Gastroesophageal sphincter (tissue), 4 donors: ENCODE measurements around the gene KHSRP. TPM values are rescaled to one million over a fixed set of nuclear protein-coding genes. Genes with fewer than 3 reads are reported as not detected.
"Not testable (repeated sequence)": the region's sequence is repeated elsewhere in the genome, so short reads cannot be mapped to it uniquely, and the experiment has no call there.

Experiments
- ATAC-seq: fragments of 150-250 bp; one replicate; pipeline ENCODE4 v1.9.1; 2016; ENCODE audit warnings: mild to moderate bottlenecking, moderate library complexity
- H3K27ac ChIP-seq, 4 donors: fragments of 200-600 bp; sonication (generic) in 3 of 4; 1 replicate in 3 of 4; 2 replicates in 1 of 4; pipeline ENCODE4 v1.5.1; 2016 to 2019
- H3K27me3 ChIP-seq: fragments of 200-600 bp; sonication (generic); one replicate; pipeline ENCODE4 v1.5.1; 2019
- H3K36me3 ChIP-seq, 2 donors: fragments of 200-600 bp; sonication (generic); one replicate each; pipeline ENCODE4 v1.5.1; 2019; ENCODE audit warnings: control low read depth in 1 of 2
- H3K4me1 ChIP-seq, 3 donors: fragments of 200-600 bp; sonication (generic); 1 replicate in 2 of 3; 2 replicates in 1 of 3; pipeline ENCODE4 v1.5.1; 2016 to 2019; ENCODE audit warnings: control low read depth in 2 of 3
- H3K4me3 ChIP-seq, 2 donors: fragments of 200-600 bp; sonication (generic); one replicate each; pipeline ENCODE4 v1.5.1; 2019; ENCODE audit warnings: mild to moderate bottlenecking in 1 of 2, moderate library complexity in 1 of 2
- H3K9me3 ChIP-seq, 3 donors: fragments of 200-600 bp; sonication (generic); one replicate each; pipeline ENCODE4 v1.5.1; 2017 to 2019; ENCODE audit warnings: control low read depth in 2 of 3
- CTCF ChIP-seq, 4 experiments: fragments of 200-600 bp in 2 of 4; fragments of 450-650 bp in 2 of 4; sonication (generic) in 1 of 4; IDR thresholded peaks; one replicate each; pipeline ENCODE4 v1.5.1; 2017 to 2019; ENCODE audit warnings: antibody characterized with exemption in 4 of 4, mild to moderate bottlenecking in 2 of 4, moderate library complexity in 2 of 4
- EP300 ChIP-seq: sonication (generic); formaldehyde crosslinking; IDR thresholded peaks from one replicate; pipeline ENCODE4 v1.6.1; 2017; ENCODE audit warnings: antibody characterized with exemption, mild to moderate bottlenecking
- POLR2A ChIP-seq, 2 donors: fragments of 450-650 bp; IDR thresholded peaks; one replicate each; pipeline ENCODE4 v1.6.1; 2017; ENCODE audit warnings: antibody characterized with exemption in 2 of 2, mild to moderate bottlenecking in 2 of 2, moderate library complexity in 1 of 2
- POLR2AphosphoS5 ChIP-seq: sonication (generic); formaldehyde crosslinking; IDR thresholded peaks from one replicate; pipeline ENCODE4 v1.6.1; 2017; ENCODE audit warnings: antibody characterized with exemption
- WGBS, 2 donors: methylation state at CpG; one replicate each; pipeline ENCODE4 v1.1.5; 2018; ENCODE audit warnings: low coverage in 1 of 2; 5-methylcytosine and 5-hydroxymethylcytosine counted together
- total RNA-seq, 4 donors: library from RNA; depleted of rRNA; stranded (reverse); fragments of >200 nt; gene quantifications; one replicate each; pipeline ENCODE4 v1.1.0, GENCODE V29; 2016

KHSRP gene
- total RNA-seq, 4 donors from 2014 or later: 102 to 218 (median 126) TPM

DNA sequence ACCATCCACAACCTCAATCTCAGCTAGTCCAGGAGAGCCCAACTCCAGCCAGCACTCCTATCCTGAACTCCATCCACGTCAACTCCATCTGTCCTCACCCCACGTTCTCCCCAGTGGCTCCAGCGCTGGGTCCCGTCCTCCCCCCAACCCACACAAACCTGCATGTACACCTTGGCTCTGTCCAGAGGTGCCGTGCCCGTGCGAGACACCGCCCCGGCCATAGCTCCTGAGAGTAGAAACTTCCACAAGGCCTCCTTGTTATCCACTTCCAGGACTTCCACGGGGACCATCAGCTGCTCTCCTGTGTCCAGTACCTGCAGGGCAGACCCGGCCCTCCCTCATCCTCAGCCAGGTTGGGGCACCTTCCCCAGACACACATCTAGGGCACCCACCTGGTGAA lies 7.3 kb upstream of the KHSRP start:
- no peak for ATAC-seq
- Histone ChIP-seq H3K4me1 (no peaks in the 10 kb centered on the region), H3K36me3 (peaks cover 0 to 21% of the 10 kb centered on the region in 2 donors), H3K27ac (no peak overlapping the region), H3K4me3 (no peak overlapping the region), H3K27me3 (no peaks in the 10 kb centered on the region), H3K9me3 (no peaks in the 10 kb centered on the region)
- TF ChIP-seq POLR2AphosphoS5 (no peak), EP300 (no peak), CTCF (IDR thresholded peaks at IDR 0.05) (no peak), POLR2A (IDR thresholded peaks at IDR 0.05) (no peak)
- 83 to 86% methylated on average over 6 to 7 of the region's 11 CpGs for WGBS, 2 donors

GRCh38 chr19:6429419-6430221 lies 5.0 kb upstream of the KHSRP start:
- ATAC-seq: no peak
- Histone ChIP-seq H3K27ac (no peak overlapping the region), H3K4me3 (no peak overlapping the region), H3K36me3 (peaks cover 0 to 5% of the 10 kb centered on the region in 2 donors), H3K4me1 (peaks cover 0 to 7% (median 0%) of the 10 kb centered on the region in 3 donors), H3K9me3 (no peaks in the 10 kb centered on the region), H3K27me3 (no peaks in the 10 kb centered on the region)
- WGBS, 2 donors: 20 to 41% methylated on average over 4 to 7 of the region's 20 CpGs
- TF ChIP-seq CTCF (IDR thresholded peaks at IDR 0.05) (no peak), POLR2A (IDR thresholded peaks at IDR 0.05) (no peak), EP300 (no peak), POLR2AphosphoS5 (no peak)

- H3K27ac ChIP-seq, H3K27me3 ChIP-seq, ATAC-seq, H3K4me3 ChIP-seq, H3K36me3 ChIP-seq, H3K9me3 ChIP-seq, H3K4me1 ChIP-seq: not testable (repeated sequence)
- WGBS, 2 donors: 79 to 80% methylated on average over 2 of the region's 2 CpGs
Measured at GRCh38 chr19:6428692-6429418, 4.2 kb upstream of the KHSRP start.

- TF ChIP-seq POLR2AphosphoS5 (no peak), POLR2A (IDR thresholded peaks at IDR 0.05) (no peak), EP300 (no peak), CTCF (IDR thresholded peaks at IDR 0.05) (no peak)
- Histone ChIP-seq H3K9me3 (no peaks in the 10 kb centered on the region), H3K27ac (no peak overlapping the region), H3K4me1 (peaks cover 0 to 27% (median 12%) of the 10 kb centered on the region in 3 donors), H3K36me3 (peaks cover 0 to under 1% of the 10 kb centered on the region in 2 donors), H3K4me3 (no peak overlapping the region), H3K27me3 (no peaks in the 10 kb centered on the region)
- no peak for ATAC-seq
- 95% methylated on average over 4 of the region's 18 CpGs; no CpG with 5 or more reads in 1 of the 2 donors for WGBS, 2 donors
Measured at GRCh38 chr19:6427131-6427530, 2.5 kb upstream of the KHSRP start.

DNA sequence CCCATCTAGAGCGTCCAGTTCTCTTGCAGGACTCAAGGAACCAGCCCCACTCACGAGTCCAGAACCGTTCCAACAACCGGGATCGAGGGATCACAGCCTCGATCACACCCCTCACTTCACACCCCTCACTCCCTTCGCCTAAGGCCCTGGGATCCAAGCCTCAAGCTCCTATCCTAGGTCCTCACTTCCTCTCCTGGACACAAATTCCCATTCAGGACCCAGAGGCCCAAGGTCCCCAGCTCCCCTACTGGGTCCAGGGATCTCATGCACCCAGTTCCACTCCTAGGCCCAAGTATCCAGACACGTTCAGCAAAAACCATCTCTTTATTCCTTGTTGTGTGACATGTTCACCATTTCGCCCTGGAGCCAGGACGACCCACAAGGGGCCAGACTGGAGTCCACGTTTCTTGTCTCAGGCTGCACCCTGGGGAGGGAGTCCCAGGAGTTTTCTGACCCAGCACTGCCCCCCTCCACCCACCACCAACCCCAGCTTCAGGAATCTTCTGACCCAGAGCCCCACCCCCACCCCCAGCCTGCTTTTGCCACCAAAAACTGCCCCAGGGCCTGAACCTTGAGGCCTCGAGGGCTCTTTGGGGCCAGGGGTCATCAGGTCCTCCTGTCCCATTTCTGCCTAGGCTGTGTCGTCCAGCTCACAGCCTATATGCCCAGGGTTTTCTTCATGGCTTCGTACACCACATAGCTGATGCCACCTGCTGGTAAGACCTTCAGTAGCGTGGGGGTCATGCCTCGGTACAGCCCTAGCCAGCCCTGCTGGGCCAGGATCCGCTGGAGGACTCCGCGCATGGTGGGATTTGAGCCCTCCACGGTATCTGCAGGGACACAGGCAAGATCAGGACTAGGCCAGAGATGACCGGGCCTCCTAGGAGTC lies 1.4 kb upstream of the KHSRP start:
- WGBS, 2 donors: 93 to 96% methylated on average over 8 to 9 of the region's 21 CpGs
- Histone ChIP-seq H3K27me3 (no peaks in the 10 kb centered on the region), H3K4me3 (peak overlapping the region in 1 of 2 donors; percentile 28), H3K36me3 (peaks cover 0 to 13% of the 10 kb centered on the region in 2 donors), H3K9me3 (no peaks in the 10 kb centered on the region), H3K27ac (peak overlapping the region; percentile 41 to 90 (median 86)), H3K4me1 (peaks cover 0 to 38% (median 18%) of the 10 kb centered on the region in 3 donors)
- TF ChIP-seq POLR2AphosphoS5 (no peak), EP300 (no peak), CTCF (IDR thresholded peaks at IDR 0.05) (no peak), POLR2A (IDR thresholded peaks at IDR 0.05) (no peak)
- no peak for ATAC-seq
